Mesendoderm (in vitro differentiated cells): Measurements from ENCODE around the gene ANKRD55.
"Not testable (repeated sequence)": the region's sequence is repeated elsewhere in the genome, so short reads cannot be mapped to it uniquely, and the experiment has no call there.

Experiments used
- DNase-seq: peaks from one replicate; pipeline ENCODE4 v3.0.0; 2013
- H2AK5ac ChIP-seq: 2 replicates; pipeline ENCODE4 v1.6.1; 2013; ENCODE audit warnings: low read length, inconsistent platforms
- H2BK120ac ChIP-seq: 2 replicates; pipeline ENCODE4 v1.6.1; 2013; ENCODE audit warnings: low read depth, mild to moderate bottlenecking, low read length, moderate library complexity, mixed read lengths
- H2BK15ac ChIP-seq: replicated peaks from 2 replicates; pipeline ENCODE4 v1.6.1; 2013; ENCODE audit warnings: low read depth, mild to moderate bottlenecking, moderate library complexity
- H2BK5ac ChIP-seq: 2 replicates; pipeline ENCODE4 v1.6.1; 2013; ENCODE audit warnings: low read length, inconsistent platforms
- H3K18ac ChIP-seq: 2 replicates; pipeline ENCODE4 v1.6.1; 2013; ENCODE audit warnings: mild to moderate bottlenecking, low read length, mixed read lengths
- H3K23ac ChIP-seq: one replicate; pipeline ENCODE4 v1.6.1; 2013; ENCODE audit warnings: low read length
- H3K27ac ChIP-seq: 2 replicates; pipeline ENCODE4 v1.5.1; 2013; ENCODE audit warnings: low read depth, mild to moderate bottlenecking, inconsistent platforms, low read length, moderate library complexity
- H3K27me3 ChIP-seq: 2 replicates; pipeline ENCODE4 v1.6.1; 2013; ENCODE audit warnings: low read length, control low read depth, mild to moderate bottlenecking, inconsistent platforms; ENCODE audit not compliant: insufficient read depth, poor library complexity
- H3K36me3 ChIP-seq: 2 replicates; pipeline ENCODE4 v1.6.1; 2013; ENCODE audit warnings: low read length, inconsistent platforms; ENCODE audit not compliant: control insufficient read depth, insufficient read depth
- H3K4ac ChIP-seq: one replicate; pipeline ENCODE4 v1.6.1; 2013; ENCODE audit warnings: low read depth, mild to moderate bottlenecking, low read length, moderate library complexity
- H3K4me1 ChIP-seq: 2 replicates; pipeline ENCODE4 v1.6.1; 2013; ENCODE audit warnings: low read depth, low read length, inconsistent platforms; ENCODE audit not compliant: control insufficient read depth
- H3K4me2 ChIP-seq: 2 replicates; pipeline ENCODE4 v1.6.1; 2013; ENCODE audit warnings: low read length
- H3K4me3 ChIP-seq: 2 replicates; pipeline ENCODE4 v1.5.1; 2013; ENCODE audit warnings: mild to moderate bottlenecking, low read length
- H3K56ac ChIP-seq: one replicate; pipeline ENCODE4 v1.6.1; 2013; ENCODE audit warnings: low read length
- H3K79me1 ChIP-seq: 2 replicates; pipeline ENCODE4 v1.6.1; 2013; ENCODE audit warnings: low read length, inconsistent platforms
- H3K79me2 ChIP-seq: 2 replicates; pipeline ENCODE4 v1.6.1; 2013; ENCODE audit warnings: mild to moderate bottlenecking, low read length; ENCODE audit not compliant: control insufficient read depth, insufficient read depth
- H3K9ac ChIP-seq: 2 replicates; pipeline ENCODE4 v1.6.1; 2013; ENCODE audit warnings: low read length, inconsistent platforms
- H4K5ac ChIP-seq: one replicate; pipeline ENCODE4 v1.6.1; 2013; ENCODE audit warnings: low read length
- H4K8ac ChIP-seq: one replicate; pipeline ENCODE4 v1.6.1; 2013; ENCODE audit warnings: low read depth, mild to moderate bottlenecking, control low read depth, low read length, moderate library complexity
- WGBS: extraction: QIAGEN DNeasy Blood & Tissue Kit; methylation state at CpG from one replicate; pipeline ENCODE4 v1.1.7; 2013; ENCODE audit warnings: low lambda C conversion rate, missing lambda C conversion rate; ENCODE audit not compliant: insufficient coverage; ENCODE audit errors: extremely low coverage; 5-methylcytosine and 5-hydroxymethylcytosine counted together

The ANKRD55 gene

DNA sequence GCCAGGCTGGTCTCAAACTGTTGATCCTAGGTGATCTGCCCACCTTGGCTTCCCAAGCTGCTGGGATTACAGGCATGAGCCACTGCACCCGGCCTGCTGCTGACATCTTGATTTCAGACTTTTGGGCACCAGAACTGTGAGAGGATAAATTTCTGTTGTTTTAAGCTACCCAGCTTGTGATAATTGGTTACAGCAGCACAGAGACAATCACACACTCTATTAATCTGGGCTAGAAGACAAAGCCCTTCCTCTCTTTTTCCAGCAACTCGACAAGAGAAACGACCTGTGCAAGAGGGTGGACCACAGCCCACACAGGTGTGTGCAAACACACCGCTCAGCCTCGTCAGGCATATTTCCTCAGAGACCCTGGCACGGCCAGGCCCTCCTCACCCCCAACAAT is 4.5 kb downstream of the ANKRD55 start:
- H2BK120ac ChIP-seq = no peak overlapping the region
- H3K56ac ChIP-seq = no peak overlapping the region
- H3K27me3 ChIP-seq = no peaks in the 10 kb centered on the region
- no peak overlapping the region for H3K9ac ChIP-seq
- no peak overlapping the region for H2AK5ac ChIP-seq
- no peak for DNase-seq
- H3K4ac ChIP-seq = no peak overlapping the region
- no peak overlapping the region for H2BK15ac ChIP-seq
- H3K23ac ChIP-seq = no peak overlapping the region
- no peak overlapping the region for H4K8ac ChIP-seq
- H3K4me2 ChIP-seq = no peak overlapping the region
- H3K18ac ChIP-seq = no peak overlapping the region
- no peaks in the 10 kb centered on the region for H3K36me3 ChIP-seq
- H2BK5ac ChIP-seq = no peak overlapping the region
- H3K27ac ChIP-seq = no peak overlapping the region
- WGBS = no CpG with 5 or more reads among the region's 6 CpGs
- no peak overlapping the region for H3K4me3 ChIP-seq
- H3K4me1 ChIP-seq = no peaks in the 10 kb centered on the region
- no peaks in the 10 kb centered on the region for H3K79me2 ChIP-seq
- no peak overlapping the region for H4K5ac ChIP-seq
- H3K79me1 ChIP-seq = no peaks in the 10 kb centered on the region

DNA sequence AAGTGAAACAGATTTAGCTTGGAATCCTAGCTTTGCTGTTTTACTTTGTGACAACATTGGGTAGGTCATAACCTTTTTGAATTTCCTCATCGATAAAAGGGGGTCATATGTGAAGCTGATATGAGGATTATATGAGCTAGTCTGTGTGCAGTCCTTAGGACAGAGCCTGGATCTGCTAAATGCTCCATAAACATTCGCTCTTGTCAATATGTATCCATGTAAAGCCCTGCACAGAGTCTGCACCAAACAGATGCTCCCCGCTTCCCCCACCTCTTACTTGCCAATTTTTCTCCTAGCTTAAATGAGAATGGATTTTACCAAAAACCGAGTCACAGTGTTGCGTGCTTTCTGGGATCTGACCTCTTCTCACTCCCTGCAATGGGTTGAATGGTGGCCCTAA is 5.4 kb downstream of the ANKRD55 start:
- Histone ChIP-seq H2AK5ac (no peak overlapping the region), H3K56ac (no peak overlapping the region), H3K27ac (no peak overlapping the region), H4K8ac (no peak overlapping the region), H3K23ac (no peak overlapping the region), H3K79me1 (no peaks in the 10 kb centered on the region), H3K79me2 (no peaks in the 10 kb centered on the region), H3K18ac (no peak overlapping the region), H3K4me1 (no peaks in the 10 kb centered on the region), H2BK5ac (no peak overlapping the region), H3K27me3 (no peaks in the 10 kb centered on the region), H3K4ac (no peak overlapping the region), H4K5ac (no peak overlapping the region), H2BK15ac (no peak overlapping the region), H3K4me2 (no peak overlapping the region), H2BK120ac (no peak overlapping the region), H3K36me3 (no peaks in the 10 kb centered on the region), H3K4me3 (no peak overlapping the region), H3K9ac (no peak overlapping the region)
- DNase-seq = no peak
- WGBS = no CpG with 5 or more reads among the region's 5 CpGs

DNA sequence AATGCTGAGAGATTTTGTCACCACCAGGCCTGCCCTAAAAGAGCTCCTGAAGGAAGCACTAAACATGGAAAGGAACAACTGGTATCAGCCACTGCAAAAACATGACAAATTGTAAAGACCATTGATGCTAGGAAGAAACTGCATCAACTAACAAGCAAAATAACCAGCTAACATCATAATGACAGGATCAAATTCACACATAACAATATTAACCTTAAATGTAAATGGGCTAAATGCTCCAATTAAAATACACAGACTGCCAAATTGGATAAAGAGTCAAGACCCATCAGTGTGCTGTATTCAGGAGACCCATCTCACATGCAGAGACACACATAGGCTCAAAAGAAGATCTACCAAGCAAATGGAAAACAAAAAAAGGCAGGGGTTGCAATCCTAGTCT is 9.8 kb downstream of the ANKRD55 start:
- not testable (repeated sequence) for H2AK5ac ChIP-seq, H3K4ac ChIP-seq, H3K56ac ChIP-seq, H4K8ac ChIP-seq, DNase-seq, H3K4me2 ChIP-seq, H3K4me1 ChIP-seq, H2BK120ac ChIP-seq, H3K79me1 ChIP-seq, H3K79me2 ChIP-seq, H3K27ac ChIP-seq, H3K36me3 ChIP-seq, H4K5ac ChIP-seq, H2BK15ac ChIP-seq, H3K23ac ChIP-seq, H3K9ac ChIP-seq, H2BK5ac ChIP-seq, H3K18ac ChIP-seq, H3K4me3 ChIP-seq, H3K27me3 ChIP-seq

GRCh38 chr5:56221601-56222000 is 11.5 kb downstream of the ANKRD55 start:
- no CpG with 5 or more reads among the region's 6 CpGs for WGBS
- not testable (repeated sequence) for H3K27me3 ChIP-seq

DNA sequence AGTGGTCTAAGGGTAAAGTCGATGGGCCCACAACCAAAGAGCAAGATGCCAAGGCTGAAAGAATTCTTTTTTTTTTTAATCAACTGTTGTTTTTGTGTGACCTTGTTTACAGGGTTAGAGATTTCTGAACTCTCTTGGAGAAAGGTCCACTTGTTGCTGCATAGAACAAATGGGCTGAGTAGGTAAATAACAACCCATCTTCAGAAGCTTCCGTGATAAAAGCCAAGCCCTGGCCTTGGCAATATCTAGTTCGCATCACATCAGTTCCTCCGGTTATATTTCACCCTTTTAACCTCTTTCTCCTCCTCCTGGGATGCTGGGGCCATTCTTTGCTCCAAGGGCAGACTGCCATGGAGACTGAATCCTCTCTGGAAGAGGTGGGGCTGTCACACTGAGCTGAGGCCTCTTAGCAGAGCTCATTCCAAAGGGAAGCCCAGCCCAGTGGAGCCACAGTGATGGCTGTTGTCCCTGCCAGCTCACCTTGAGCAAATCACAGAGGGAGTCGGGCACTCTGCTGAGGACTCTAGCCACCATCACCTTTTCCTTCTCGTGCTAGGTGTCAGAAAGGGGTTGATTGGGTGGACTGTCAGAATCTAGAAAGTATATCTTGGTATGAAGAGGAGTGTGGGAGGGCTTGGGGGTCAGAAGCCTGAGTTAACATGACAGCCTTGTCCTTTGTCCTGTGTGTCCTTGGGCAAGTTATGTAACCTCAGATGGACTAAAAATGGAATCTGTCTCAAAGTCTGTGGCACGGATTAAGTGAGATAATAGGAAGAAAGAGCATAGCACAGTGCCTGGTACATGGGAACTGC is 17.9 kb downstream of the ANKRD55 start:
- Histone ChIP-seq H2AK5ac (no peak overlapping the region), H3K79me1 (no peaks in the 10 kb centered on the region), H4K8ac (no peak overlapping the region), H3K4me1 (no peaks in the 10 kb centered on the region), H2BK120ac (no peak overlapping the region), H3K23ac (no peak overlapping the region), H2BK5ac (no peak overlapping the region), H3K18ac (no peak overlapping the region), H3K4me3 (no peak overlapping the region), H3K9ac (no peak overlapping the region), H3K27ac (no peak overlapping the region), H3K4ac (no peak overlapping the region), H3K4me2 (no peak overlapping the region), H4K5ac (no peak overlapping the region), H3K36me3 (no peaks in the 10 kb centered on the region), H3K27me3 (no peaks in the 10 kb centered on the region), H3K56ac (no peak overlapping the region), H3K79me2 (no peaks in the 10 kb centered on the region), H2BK15ac (no peak overlapping the region)
- WGBS = no CpG with 5 or more reads among the region's 7 CpGs
- no peak for DNase-seq

More at GRCh38 chr5:56221601-56222000, 11.5 kb downstream of the ANKRD55 start:
- not testable (repeated sequence) for H2BK5ac ChIP-seq, H4K5ac ChIP-seq, H3K4me2 ChIP-seq, H3K79me1 ChIP-seq, H3K56ac ChIP-seq, H3K36me3 ChIP-seq, H3K4ac ChIP-seq, H3K79me2 ChIP-seq, H2AK5ac ChIP-seq, DNase-seq, H3K27ac ChIP-seq, H3K4me1 ChIP-seq, H2BK15ac ChIP-seq, H2BK120ac ChIP-seq, H4K8ac ChIP-seq, H3K9ac ChIP-seq, H3K23ac ChIP-seq, H3K4me3 ChIP-seq, H3K18ac ChIP-seq
